Stimulated activated CD4-positive, alpha-beta T cell treated with anti-CD3 and anti-CD28 coated beads, Interleukin-1b, Interleukin-23, amount 100 ng/mL, for 1 hour (primary cell): Measurements from ENCODE around the gene FANCC.

Experiments used
- DNase-seq, 2 donors: peaks; one replicate each; pipeline ENCODE4 v3.0.0-alpha.2; 2020; ENCODE audit warnings: low read depth in 2 of 2

FANCC gene

DNA sequence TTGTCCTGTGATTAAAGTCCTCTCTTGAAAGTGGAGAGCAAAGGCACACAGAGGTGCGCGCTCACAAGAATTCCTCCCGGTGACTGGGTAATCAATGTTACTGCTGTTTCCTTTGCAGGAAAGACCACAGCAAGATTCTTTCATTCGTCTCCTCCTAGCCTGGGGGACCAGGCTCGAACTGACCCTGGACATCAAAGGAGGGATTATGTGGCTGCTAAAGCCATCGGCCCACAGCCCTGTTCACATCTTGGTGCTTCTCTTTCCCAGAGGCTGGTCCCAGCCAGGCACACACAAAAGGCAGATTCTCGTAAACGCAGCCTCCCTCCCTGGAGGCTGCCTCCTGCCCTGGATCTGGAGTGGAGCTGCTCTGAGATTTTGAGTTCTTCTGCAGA is 230.9 kb downstream of the FANCC start:
- no peak for DNase-seq

DNA sequence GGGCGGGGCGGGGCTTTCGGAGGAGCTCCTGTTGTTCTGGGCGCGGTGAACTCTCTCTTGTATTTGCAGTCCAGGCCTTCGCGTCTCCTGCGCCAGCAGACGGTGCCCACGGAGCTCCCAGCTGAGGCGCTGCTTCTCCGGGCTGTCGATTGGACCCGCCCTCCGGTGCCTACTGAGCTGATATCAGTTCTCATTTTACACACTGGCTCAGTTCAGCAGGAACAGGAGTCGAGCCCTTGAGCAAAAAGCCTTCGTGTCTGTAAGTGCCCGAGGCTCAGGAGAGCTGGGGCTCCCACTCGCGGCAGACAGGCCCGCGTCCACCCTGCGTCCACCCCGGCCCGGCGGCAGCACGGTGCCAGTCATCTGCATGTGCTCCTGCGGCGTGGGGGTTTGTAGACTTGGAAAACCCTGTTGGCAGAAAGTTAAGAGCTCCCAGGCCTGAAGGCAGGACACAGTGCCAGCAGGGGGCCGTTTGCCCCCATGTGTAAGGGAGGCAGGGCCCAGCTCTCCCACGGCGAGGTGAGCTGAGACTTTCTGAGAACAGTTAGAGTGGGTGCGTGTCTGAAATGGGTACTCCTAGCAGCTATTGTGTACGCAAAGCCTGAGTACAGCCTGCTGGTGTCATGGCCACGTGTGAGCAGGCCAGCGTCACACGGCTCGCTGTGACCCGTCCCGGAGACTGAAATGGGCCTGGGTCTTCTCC is 231.5 kb downstream of the FANCC start:
- no peak for DNase-seq

DNA sequence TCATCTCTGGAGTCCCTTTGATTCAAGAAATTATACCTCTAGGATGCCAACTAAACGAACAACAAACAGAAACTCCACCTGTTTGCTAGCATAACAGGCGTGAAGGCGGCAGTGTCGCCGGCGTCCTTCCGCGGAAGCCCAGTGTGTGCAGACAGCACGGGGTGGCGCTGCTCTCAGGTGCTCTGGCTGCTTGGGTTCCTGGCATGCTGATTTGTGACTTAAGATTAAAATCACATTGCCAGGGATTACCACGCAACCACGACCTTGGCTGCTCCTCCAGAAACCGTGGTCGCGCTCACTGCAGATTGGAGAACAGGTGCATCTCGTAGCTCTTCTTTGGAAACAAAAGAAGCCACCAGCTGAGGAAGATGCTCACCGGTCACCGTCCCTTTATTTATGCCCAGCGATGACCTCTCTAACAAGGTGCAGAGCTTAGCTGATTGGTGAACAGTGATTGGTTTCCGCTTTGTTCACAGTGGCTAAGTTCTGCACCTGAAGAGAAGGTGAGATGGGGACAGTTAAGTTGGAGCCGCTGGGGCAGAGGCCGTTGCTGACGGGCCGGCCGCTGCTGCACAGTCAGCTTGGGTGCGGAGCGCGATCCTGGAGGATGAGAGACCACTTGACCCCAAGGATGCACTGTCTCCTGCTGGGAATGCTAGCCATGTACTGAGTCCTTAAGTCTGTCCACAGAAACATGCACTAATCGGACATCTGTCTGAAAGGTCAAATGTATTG is 232.3 kb downstream of the FANCC start:
- no peak for DNase-seq

DNA sequence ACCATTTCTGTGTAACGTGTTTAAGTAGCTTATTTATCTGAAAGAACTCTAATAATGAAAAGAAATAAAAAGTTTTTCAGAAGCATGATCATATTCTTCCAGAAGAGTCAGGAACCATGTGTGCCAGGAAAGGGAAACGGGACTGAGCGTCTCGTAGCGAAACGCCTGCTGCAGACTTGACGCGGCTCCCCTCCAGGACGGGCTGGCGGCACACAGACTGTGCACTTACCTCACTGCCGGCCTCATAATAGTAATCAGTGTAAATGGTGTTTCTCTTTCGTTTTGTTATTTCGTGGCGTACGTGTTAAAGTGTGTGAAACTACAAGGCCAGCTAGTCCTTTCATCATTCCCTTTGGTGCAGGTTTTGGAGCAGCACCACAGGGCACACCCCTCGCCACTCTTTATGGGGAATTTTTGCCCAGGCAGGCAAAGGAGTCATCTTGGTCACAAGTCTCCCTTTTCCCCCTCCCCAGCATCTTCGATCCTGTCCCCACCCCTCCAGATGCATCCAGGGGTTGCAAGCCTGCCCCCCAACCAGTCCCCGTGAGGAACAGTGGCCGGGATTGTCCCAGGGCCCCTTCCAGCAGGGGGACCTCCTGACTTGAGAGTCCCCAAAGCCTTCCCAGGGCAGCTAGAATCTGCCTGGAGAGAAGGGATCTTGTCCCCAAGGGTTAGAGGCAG is 233.1 kb downstream of the FANCC start:
- DNase-seq = no peak

DNA sequence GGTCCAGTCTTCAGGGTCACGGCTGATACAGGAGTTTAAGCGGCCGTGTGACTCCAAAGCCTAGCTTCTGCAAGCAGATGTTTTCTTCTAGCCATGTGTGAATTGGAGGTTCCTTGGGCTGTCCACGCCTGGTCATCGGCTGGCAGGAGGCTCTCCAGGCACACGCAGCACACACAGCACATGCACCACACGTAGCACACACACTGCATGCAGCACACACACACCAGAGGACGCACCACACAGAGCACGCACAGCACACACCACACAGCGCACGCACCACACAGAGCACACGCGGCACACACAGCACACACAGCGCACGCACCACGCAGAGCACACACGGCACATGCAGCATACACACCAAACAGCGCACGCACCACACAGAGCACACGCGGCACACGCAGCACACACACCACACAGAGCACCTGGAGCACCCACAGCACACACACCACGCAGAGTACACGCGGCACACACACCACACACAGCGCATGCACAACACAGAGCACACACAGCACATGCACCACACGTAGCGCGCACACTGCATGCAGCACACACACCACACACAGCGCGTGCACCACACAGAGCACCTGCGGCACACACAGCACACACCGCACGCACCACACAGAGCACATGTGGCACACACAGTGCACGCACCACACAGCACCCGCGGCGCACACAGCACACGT is 234.3 kb downstream of the FANCC start:
- no peak for DNase-seq

DNA sequence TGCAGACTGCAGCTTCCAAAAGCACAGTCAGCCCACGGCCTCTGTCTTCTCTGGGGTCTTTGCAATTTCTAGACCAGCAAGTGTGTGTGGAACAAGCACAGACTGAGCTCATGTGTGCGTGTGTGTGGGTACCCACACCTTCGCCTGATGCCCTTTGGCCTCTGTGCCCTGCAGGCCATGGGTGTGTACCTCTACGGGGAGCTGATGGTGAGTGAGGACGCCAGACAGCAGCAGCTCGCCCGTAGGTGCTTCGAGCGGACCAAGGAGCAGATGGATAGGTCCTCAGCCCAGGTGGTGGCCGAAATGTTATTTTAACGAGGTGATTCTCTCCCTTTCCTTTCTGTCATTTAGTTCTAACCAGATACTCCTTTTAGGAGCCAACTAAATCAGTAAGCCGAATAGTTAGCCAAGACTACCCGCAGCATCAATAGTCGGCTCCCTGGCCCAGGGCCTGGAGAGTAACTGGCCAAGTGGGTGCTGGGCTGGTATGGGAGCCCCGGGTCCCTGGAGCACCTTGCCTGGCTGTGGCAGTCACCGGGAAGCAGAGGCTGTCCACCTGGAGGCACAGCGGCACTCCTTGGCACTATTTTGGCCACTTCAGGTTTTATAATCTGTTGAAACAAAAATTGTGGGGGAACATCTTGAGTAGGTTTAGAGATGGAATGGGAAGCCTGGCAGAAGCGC is 235.0 kb downstream of the FANCC start:
- no peak for DNase-seq

DNA sequence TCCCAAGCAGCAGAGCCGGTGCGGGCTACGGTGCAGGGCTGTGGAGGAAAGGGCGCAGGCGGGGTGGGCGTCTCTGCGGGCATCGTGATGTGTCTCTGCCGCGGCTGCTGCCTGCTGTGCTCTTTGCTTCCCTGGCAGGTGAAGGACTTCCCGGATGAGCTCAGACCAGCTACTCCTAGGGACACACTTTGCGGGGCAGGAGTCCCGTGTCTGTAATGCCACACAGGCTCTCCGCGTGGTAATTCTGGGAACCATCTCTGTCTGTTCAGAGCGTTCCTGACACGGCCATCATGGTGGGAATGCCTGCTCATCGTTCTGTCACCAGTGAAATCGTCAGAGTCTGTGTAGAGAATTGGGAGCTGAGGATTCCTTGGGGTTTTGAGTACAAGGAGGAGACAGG is 235.5 kb downstream of the FANCC start:
- no peak for DNase-seq

DNA sequence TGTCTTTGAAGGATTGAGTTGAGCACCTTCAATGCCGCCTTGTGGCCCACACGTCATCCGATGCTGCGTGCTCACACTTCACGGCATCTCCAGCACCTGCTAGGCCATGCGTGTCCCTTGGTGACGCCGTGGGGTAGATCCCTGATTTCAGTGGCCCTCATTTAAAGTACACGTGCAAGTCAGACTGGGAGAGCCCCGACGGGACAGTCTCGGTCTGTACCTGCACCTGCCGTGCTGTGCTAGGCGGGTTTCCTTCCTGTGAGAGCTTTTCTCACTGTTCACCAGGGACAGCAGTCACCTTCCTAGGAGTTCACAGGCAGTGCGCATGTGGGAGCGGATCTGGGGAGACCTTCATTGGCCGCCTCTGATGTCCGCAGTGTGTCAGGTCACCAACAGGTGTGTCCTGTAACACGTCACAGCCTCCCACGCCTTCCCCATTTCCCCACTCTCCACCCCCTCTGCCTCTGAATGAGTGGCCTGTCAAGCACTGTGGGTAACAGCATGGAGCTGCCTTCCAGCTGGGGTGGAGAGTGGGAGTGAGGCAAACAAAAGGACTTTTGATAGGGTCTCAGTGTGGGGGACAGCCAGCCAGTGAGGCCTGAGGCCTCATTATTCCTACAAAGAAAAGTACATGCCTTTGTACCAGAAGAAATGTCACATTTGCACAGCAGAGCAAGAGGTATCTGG is 236.4 kb downstream of the FANCC start:
- no peak for DNase-seq

DNA sequence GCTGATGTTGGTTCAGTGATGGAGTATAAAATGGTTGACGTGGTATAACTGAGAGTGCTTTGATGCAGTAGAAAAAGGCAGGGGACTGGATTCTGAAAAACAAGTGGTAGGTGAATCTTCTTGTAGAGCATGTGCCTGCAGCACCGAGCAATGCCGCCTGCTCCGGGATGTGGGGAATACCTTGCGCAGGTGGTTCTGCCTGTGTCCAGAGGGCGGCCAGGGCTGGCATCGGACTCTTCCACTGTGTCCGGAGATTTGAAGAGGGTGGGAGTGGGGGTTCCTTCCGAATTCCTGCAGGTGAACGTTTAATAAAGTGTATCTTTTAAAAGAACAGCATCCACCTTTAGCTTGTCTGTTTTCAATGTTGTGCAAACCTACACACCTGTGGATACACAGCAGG is 238.0 kb downstream of the FANCC start:
- no peak for DNase-seq

DNA sequence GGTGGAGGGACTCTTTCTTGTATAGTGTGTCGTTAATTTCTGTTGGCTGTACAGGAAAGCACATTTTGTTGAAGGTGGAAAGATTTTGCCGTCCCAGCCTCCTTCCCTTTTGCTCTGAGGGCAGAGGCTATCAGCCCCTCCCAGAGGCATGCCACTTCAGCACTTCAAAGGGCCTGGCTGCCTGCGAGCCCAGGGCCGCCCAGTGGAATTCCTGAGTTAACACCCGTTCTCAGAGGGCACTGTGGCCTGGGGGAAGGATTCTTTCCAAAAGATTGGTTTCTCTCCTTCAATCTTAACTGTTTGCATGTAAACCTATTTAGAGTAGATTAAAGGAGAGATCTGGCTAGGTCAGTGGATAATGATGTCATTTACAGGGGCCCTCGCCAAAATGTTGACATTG is 238.6 kb downstream of the FANCC start:
- DNase-seq = no peak

DNA sequence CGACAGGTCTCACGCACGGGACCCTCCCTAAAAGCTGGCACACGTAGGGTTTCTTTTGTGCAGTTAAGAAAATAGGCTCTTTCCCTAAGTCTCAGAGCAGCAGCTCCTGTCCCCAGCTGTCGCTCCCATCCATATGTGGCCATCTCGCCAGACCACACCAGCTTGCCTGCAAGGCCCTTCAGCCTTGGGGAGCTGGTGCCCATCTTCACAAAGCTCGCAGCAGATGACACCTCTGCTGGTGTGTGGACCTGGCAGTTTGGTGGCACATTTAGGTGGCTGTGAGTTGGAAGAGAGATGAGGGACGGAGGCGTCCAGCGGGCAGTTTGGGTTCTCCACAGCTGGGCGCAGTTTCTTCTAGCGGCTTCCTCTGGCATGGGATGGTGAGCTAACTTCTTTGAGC is 239.0 kb downstream of the FANCC start:
- DNase-seq = no peak

DNA sequence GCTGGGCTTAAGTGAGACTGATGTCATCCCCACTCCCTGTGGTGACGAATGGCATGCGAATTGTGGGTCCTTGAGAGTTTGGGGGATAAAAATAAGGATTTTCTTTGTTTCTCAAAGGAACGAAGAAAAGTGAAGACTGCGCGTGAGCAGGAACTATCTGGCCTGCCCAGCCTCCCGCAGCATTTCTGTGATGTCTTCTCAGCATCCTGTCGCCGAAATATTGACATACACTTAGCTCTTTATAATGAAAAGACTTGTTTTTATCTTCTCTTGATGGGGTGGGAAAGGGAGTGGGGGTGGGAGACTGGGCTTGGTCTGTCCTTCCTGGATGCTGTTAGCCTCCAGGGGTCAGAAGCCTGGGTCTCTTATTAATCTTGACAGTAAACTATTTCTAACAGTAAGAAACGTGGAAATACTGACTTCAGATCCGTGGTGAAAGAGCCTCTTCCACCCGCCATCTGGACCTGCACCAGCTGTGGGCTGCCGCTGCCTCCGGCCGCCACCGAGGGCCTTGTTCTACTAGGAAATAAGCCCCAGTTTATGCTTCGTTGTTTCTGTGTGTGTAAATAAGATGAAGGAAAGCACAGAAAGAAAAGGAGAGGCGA is 239.6 kb downstream of the FANCC start:
- DNase-seq = no peak

DNA sequence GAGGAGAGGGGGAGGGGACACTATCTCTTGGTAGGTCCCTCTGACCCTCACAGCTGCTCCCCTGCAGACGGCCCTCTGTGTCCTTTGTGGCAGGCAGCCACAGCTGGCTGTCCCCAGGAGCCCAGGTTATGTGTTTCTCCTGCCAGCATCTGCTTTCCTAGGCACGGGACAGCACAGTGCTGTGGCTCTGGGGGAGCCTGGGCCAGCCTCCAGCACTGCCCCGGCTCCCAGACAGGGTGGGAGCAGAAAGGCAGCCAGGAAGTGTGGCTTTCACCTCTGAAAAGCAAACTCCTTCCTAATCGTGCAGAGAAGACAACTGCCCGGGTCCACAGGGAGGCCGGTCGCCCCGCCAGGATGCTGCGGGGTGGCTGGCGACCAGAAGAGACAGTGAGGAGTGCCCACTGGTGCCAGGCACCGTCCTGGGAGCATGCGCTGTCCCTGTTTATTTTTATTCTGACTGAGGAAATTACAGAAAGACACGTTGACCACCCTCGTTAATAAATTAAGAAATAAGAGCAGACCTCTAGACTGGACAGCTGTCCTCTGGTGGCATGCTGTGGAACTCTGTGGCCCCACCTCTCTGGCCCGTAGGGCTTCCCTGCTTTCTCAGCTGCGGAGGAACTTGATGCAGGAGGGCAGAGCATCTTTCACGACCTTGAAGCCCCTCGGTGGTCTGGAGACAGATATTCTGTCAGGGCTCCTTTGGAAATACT is 240.3 kb downstream of the FANCC start:
- no peak for DNase-seq

DNA sequence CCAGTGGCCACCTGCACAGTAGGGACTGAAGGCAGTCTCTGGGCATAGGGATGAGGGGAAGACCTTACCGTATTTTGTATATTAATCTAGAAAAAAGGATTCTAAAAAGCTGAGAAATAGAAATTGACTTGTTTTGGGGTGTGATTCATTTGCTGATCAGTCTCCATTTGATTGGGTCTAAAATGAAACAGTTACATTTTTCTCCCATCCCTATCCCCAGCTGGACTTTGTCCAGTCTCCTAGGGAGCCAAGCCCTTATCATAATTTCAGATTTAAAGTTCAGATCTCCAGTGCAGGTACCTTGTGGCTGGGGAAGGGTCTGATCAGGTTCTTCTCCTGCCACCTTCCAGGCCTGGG is 240.8 kb downstream of the FANCC start:
- no peak for DNase-seq

DNA sequence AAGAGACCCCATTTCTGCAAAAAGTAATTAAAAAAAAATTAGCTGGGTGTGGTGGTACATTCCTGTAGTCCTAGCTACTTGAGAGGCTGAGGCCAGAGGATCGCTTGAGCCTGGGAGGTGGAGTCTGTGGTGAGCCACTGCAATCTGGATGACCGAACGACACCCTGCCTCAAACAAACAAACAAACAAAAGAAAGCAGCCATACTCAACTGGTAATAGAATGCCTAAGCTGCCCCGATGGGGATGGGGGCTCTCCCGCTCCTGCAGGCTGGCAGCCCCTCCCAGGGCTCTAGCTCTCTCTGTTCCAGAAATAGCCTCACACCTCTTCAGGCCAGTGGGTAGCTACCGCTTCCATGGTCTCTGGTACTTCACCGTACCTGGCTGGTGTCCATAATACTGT is 241.8 kb downstream of the FANCC start:
- no peak for DNase-seq

DNA sequence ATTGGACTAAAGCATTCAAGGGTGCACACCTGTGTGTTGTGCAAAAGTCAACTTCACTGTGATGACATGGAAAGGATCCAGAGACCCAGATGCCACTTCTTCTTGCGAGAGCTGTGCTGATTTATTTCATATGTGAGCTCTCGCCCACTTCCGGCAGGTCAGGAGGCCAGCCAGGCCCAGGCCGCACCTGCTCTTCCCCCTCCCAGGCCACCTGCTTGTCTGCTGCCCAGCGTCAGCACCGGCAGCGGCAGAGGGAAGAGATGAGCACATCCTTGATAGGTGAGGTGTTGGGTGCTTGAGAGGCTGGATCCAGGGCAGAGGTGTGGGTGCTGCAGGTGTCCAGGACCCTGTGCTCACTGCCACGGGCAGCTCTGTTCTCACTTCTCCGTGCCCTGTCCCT is 242.9 kb downstream of the FANCC start:
- no peak for DNase-seq

DNA sequence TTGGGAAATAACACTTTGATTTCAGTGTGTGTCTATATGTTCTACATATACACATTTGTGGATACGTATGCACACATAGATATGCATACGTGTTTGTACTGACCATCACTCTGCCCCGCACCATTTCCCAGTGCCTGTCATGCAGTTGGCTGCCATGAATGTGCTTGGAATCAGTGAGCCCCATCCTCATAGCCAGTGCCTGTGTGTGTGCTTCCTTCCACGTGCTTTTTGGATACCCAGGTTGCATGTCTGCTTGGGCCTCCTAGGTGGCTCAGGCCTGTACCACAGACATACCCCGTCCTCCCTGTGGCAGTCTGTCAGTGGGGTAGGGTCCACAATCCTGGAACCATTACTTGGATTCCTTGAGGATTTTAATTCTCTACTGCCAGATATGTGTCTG is 243.6 kb downstream of the FANCC start:
- DNase-seq = no peak

DNA sequence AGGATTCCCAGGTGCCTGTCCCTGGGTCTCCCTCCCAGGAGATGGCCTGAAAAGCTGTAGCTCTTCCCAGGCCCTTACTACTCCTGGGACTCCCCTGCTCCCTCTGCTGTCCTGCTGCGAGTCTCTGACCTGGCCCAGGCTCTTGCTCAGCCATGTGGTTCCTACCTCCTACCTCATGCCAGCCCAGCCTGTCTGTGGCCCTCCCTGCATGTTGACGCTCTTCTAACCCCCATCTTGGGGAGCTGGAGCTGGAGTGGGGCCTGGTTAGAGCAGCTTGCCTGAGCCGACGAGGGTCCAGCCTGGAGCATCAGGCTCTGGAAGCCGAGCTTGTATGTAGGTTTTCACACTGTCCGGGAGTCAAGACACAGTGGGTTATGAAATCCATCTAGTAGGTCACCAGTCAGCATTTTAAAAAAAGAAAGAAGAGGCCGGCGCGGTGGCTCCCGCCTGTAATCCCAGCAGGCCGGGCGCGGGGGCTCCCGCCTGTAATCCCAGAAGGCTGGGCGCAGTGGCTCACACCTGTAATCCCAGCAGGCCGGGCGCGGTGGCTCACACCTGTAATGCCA is 244.4 kb downstream of the FANCC start:
- DNase-seq = no peak

DNA sequence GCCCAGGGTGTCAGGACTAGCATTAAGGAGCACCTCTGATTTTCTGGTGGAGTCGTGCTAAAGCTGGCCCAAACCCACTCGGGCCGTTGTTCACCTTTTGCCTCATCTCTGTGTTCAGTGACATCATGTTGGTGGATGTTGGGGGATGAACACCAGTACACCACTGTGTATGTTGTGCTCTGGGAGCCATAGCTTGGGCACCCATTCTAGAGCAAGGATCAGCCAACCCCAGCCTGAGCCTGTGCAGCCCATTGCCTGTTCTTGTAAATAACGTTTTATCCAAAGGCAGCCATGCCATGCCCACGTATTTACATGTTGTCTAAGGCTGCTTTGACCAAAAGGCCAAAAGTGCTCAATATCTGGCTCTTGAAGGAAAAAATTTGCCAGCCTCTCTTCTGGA is 245.6 kb downstream of the FANCC start:
- DNase-seq = no peak

DNA sequence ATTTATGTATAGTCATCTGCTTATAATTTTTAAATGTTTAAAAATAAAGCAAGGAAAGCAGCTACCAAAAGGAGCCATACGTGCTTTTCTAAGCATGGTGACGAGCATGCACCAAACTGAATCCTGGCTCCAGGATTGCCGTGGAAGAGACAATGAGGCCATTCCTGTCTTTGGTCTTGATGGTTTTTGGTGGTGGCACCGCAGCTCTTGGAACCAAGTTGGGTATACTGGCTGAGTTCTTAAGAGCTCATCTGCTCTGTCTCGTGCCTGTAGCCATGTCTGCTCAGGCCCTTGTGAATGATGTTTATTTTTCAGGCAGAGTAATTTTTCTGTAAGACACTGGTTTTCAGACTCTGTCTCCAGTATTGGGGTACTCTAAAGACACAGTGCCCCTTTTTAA is 246.1 kb downstream of the FANCC start:
- no peak for DNase-seq
